ENCODE measurements around the gene MYH8. TPM values are rescaled to one million over a fixed set of nuclear protein-coding genes. Genes with fewer than 3 reads are reported as not detected.

The MYH8 gene
- polyA plus RNA-seq, 1 donor (not counting 4 experiments of a cell fraction or from before 2014, with no cell fraction given) = not detected

DNA sequence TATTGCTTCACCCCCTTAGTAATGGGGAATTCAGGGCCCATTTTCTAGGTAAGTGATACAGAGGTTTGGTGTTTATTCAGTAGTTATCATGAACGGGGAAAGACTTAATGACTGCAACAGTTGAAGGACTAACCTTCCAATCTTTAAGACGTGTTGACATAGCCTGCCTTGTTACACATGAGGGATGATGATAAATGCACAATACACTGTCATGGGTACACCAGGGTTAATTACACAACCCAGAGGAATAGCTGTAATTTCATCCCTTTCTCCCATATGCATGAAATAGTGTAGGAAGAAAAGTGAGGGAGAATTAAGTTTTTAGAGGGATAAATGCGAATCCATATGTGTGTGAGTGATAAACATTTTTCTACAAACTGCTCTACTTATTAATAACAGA lies 37.0 kb upstream of the MYH8 start:
- no peak for DNase-seq (ENCODE audit: low read depth, low spot score)
- H3K36me3 ChIP-seq (ENCODE audit: control insufficient read depth in 2 of 2, extremely low read depth in 1 of 2, insufficient read depth in 2 of 2, low read length in 2 of 2) = no peaks in the 10 kb centered on the region
- H3K27ac ChIP-seq (ENCODE audit: control insufficient read depth, insufficient read depth, low read length) = no peak overlapping the region
- no peaks in the 10 kb centered on the region for H3K4me1 ChIP-seq (ENCODE audit: control insufficient read depth, extremely low read depth, insufficient read depth, low read length)
- H3K4me2 ChIP-seq (ENCODE audit: control insufficient read depth, extremely low read depth, insufficient read depth, low read depth, low read length) = no peak overlapping the region
- H3K9me1 ChIP-seq (ENCODE audit: control insufficient read depth, extremely low read depth, insufficient read depth, low read length) = no peaks in the 10 kb centered on the region
- FAIRE-seq = no peak
- TF ChIP-seq EZH2 (IDR thresholded peaks at IDR 0.05; ENCODE audit: low read length) (no peak), CTCF (optimal IDR thresholded peaks at IDR 0.05 in 1 of 3, IDR thresholded peaks at IDR 0.05 in 1 of 3, conservative IDR thresholded peaks at IDR 0.05 in 1 of 3; ENCODE audit: extremely low read depth in 1 of 3, insufficient read depth in 2 of 3, low read length in 3 of 3) (no peak)
- H4K20me1 ChIP-seq (ENCODE audit: control insufficient read depth, extremely low read depth, insufficient read depth, low read length) = no peaks in the 10 kb centered on the region
- no peaks in the 10 kb centered on the region for H3K79me2 ChIP-seq (ENCODE audit: control insufficient read depth, insufficient read depth, low read length)
- no peaks in the 10 kb centered on the region for H3K9me3 ChIP-seq (ENCODE audit: control insufficient read depth, low read depth, low read length)
- H3K27me3 ChIP-seq (ENCODE audit: control insufficient read depth, extremely low read depth, insufficient read depth, low read length) = no peaks in the 10 kb centered on the region
- no peak overlapping the region for H2AFZ ChIP-seq (ENCODE audit: control insufficient read depth, low read length)
- no peak overlapping the region for H3K9ac ChIP-seq (ENCODE audit: control insufficient read depth, extremely low read depth, insufficient read depth, low read length)
- no peak overlapping the region for H3K4me3 ChIP-seq (ENCODE audit: control insufficient read depth in 2 of 3, extremely low read depth in 1 of 3, insufficient read depth in 2 of 3, low read depth in 1 of 3, low read length in 3 of 3)
- dilution Hi-C loops (cut with MboI; ENCODE audit: extremely low pct_ligation_motif_present, low sequenced_read_pairs) = no loop called here

DNA sequence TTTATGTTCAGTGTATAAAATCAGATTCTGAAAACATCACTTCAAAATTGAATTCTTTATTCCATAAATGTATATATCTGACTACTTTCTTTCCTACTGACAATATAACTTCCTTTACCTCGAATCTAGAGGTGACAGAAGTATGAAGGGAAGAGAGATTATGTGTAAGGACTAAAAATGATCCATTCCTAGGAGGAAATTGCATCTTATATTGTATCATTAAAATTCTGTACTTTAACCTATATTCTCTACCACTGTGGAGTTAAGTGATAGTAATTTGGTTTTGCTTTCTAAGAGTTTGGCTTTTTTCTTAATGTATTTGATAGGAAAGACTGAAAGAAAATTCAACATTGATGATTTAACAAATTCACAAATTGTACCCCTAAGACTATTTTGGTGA lies 36.2 kb upstream of the MYH8 start:
- Histone ChIP-seq H3K27me3 (ENCODE audit: control insufficient read depth, extremely low read depth, insufficient read depth, low read length) (no peaks in the 10 kb centered on the region), H3K9me1 (ENCODE audit: control insufficient read depth, extremely low read depth, insufficient read depth, low read length) (no peaks in the 10 kb centered on the region), H3K4me1 (ENCODE audit: control insufficient read depth, extremely low read depth, insufficient read depth, low read length) (no peaks in the 10 kb centered on the region), H4K20me1 (ENCODE audit: control insufficient read depth, extremely low read depth, insufficient read depth, low read length) (no peaks in the 10 kb centered on the region), H3K4me3 (ENCODE audit: control insufficient read depth in 2 of 3, extremely low read depth in 1 of 3, insufficient read depth in 2 of 3, low read depth in 1 of 3, low read length in 3 of 3) (no peak overlapping the region), H3K9ac (ENCODE audit: control insufficient read depth, extremely low read depth, insufficient read depth, low read length) (no peak overlapping the region), H3K4me2 (ENCODE audit: control insufficient read depth, extremely low read depth, insufficient read depth, low read depth, low read length) (no peak overlapping the region), H3K36me3 (ENCODE audit: control insufficient read depth in 2 of 2, extremely low read depth in 1 of 2, insufficient read depth in 2 of 2, low read length in 2 of 2) (no peaks in the 10 kb centered on the region), H2AFZ (ENCODE audit: control insufficient read depth, low read length) (no peak overlapping the region), H3K27ac (ENCODE audit: control insufficient read depth, insufficient read depth, low read length) (no peak overlapping the region), H3K9me3 (ENCODE audit: control insufficient read depth, low read depth, low read length) (no peaks in the 10 kb centered on the region), H3K79me2 (ENCODE audit: control insufficient read depth, insufficient read depth, low read length) (no peaks in the 10 kb centered on the region)
- TF ChIP-seq EZH2 (IDR thresholded peaks at IDR 0.05; ENCODE audit: low read length) = no peak
- no peak for TF ChIP-seq CTCF (optimal IDR thresholded peaks at IDR 0.05 in 1 of 3, IDR thresholded peaks at IDR 0.05 in 1 of 3, conservative IDR thresholded peaks at IDR 0.05 in 1 of 3; ENCODE audit: extremely low read depth in 1 of 3, insufficient read depth in 2 of 3, low read length in 3 of 3)
- no peak for FAIRE-seq
- dilution Hi-C loops (cut with MboI; ENCODE audit: extremely low pct_ligation_motif_present, low sequenced_read_pairs) = no loop called here
- no peak for DNase-seq (ENCODE audit: low read depth, low spot score)
